GM12891 (cell line): ENCODE results near the gene MYBPC1.

Experiments
- PAX5 ChIP-seq: IDR thresholded peaks from 2 replicates; pipeline ENCODE4 v1.6.1; 2011; ENCODE audit warnings: low read length, moderate library complexity, mild to moderate bottlenecking; ENCODE audit not compliant: insufficient read depth, severe bottlenecking
- POLR2A ChIP-seq: IDR thresholded peaks from 2 replicates; pipeline ENCODE4 v1.6.1; 2011; ENCODE audit warnings: low read depth, low read length, control low read depth
- POLR2AphosphoS5 ChIP-seq: IDR thresholded peaks from 2 replicates; pipeline ENCODE4 v1.6.1; 2011; ENCODE audit warnings: low read depth, low read length, control low read depth
- POU2F2 ChIP-seq: IDR thresholded peaks from 2 replicates; pipeline ENCODE4 v1.6.1; 2011; ENCODE audit warnings: low read depth, mild to moderate bottlenecking, control low read depth, low read length, moderate library complexity
- SPI1 ChIP-seq: IDR thresholded peaks from 2 replicates; pipeline ENCODE4 v1.6.1; 2011; ENCODE audit warnings: low read depth, low read length, control low read depth
- TAF1 ChIP-seq: IDR thresholded peaks from 2 replicates; pipeline ENCODE4 v1.6.1; 2011; ENCODE audit warnings: low read depth, low read length, control low read depth

DNA sequence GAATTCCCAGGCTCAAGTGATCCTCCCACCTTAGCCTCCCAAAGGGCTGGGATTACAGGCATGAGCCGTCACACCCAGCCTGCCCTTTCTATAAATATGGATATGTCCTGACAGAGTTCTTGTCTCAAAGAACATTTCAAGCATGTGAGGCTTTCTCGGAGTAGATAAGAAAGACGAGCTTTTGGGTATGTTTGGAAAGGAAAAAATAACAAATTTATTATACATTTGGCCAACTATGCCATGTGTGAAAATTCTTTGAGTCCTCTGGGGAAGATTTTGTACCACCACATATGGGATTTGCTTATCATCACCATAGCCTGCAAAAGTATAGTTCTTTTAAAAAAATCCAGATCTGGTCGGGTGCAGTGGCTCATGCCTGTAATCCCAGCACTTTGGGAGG is 23.7 kb upstream of the MYBPC1 start:
- TF ChIP-seq POLR2A (no peak), PAX5 (no peak), POLR2AphosphoS5 (no peak), POU2F2 (no peak), TAF1 (no peak), SPI1 (no peak)
